A549 (cell line): ENCODE measurements around the gene KYNU. TPM values are rescaled to one million over a fixed set of nuclear protein-coding genes. Genes with fewer than 3 reads are reported as not detected.

Experiments used
- ATAC-seq, 2 experiments: fragments of 200-7000 bp in 1 of 2; fragments of >200 bp in 1 of 2; cut with Nextera tagmentation in 1 of 2; cut with Tn5 transposase in 1 of 2; 3 replicates each; pipeline versions ENCODE4 v1.8.0 to v1.9.1; 2018 to 2020; ENCODE audit warnings: mild to moderate bottlenecking in 1 of 2, moderate library complexity in 1 of 2
- CTCF ChIA-PET: fragments of 300-600 bp; sonication (Branson Sonifier 250); formaldehyde crosslinking; extraction: SDS; loops from one replicate; lab custom pipeline; 2021; ENCODE audit warnings: antibody characterized with exemption, inconsistent platforms; lab: Yijun Ruan, JAX
- POLR2A ChIA-PET: fragments of 350-600 bp; formaldehyde crosslinking; extraction: SDS; loops from one replicate; lab custom pipeline; 2021; ENCODE audit warnings: antibody characterized with exemption, inconsistent platforms; lab: Yijun Ruan, JAX
- DNase-seq, 2 experiments: peaks; one replicate each; pipeline versions ENCODE4 v3.0.0 to v3.0.0-alpha.2; 2011 to 2016; ENCODE audit warnings: low read depth in 1 of 2, low spot score in 1 of 2
- FAIRE-seq: peaks from 2 replicates; lab custom pipeline; 2011; peaks lifted over from hg19 to GRCh38; lab: Jason Lieb, UNC
- H3K27ac ChIP-seq, 2 experiments: fragments of >200 bp; sonication (Bioruptor Twin); formaldehyde crosslinking; 3 replicates each; pipeline ENCODE4 v1.5.1; 2016 to 2017
- H3K4me1 ChIP-seq: fragments of >200 bp; sonication (Bioruptor Twin); formaldehyde crosslinking; 3 replicates; pipeline ENCODE4 v1.6.1; 2016
- H3K4me2 ChIP-seq: fragments of >200 bp; sonication (Bioruptor Twin); formaldehyde crosslinking; 3 replicates; pipeline ENCODE4 v1.6.1; 2016
- H3K4me3 ChIP-seq: fragments of >200 bp; sonication (Bioruptor Twin); formaldehyde crosslinking; 3 replicates; pipeline ENCODE4 v1.5.1; 2016
- H3K9me3 ChIP-seq: fragments of >200 bp; sonication (Bioruptor Twin); formaldehyde crosslinking; 3 replicates; pipeline ENCODE4 v1.6.1; 2016
- BHLHE40 ChIP-seq: IDR thresholded peaks from 2 replicates; pipeline ENCODE4 v1.6.1; 2012; ENCODE audit warnings: low read depth, low read length, inconsistent platforms
- CEBPB ChIP-seq, 2 experiments: fragments of >200 bp in 1 of 2; sonication (Bioruptor Twin) in 1 of 2; formaldehyde crosslinking in 1 of 2; IDR thresholded peaks; 2 replicates each; pipeline ENCODE4 v1.6.1; 2012 to 2016
- CHD2 ChIP-seq: fragments of 150-350 bp; IDR thresholded peaks from 2 replicates; pipeline ENCODE4 v1.6.1; 2014; ENCODE audit warnings: low read length; ENCODE audit not compliant: partially characterized antibody
- EHF ChIP-seq: fragments of 250-450 bp; sonication (Bioruptor Pico); IDR thresholded peaks from 2 replicates; pipeline ENCODE4 v1.5.0; 2020; ENCODE audit warnings: mild to moderate bottlenecking
- EP300 ChIP-seq, 2 experiments: fragments of >200 bp; sonication (Bioruptor Twin); formaldehyde crosslinking; IDR thresholded peaks; 2 replicates in 1 of 2; 3 replicates in 1 of 2; pipeline ENCODE4 v1.6.1; 2016 to 2017
- ESRRA ChIP-seq: fragments of 150-350 bp; IDR thresholded peaks from 2 replicates; pipeline ENCODE4 v1.6.1; 2014; ENCODE audit warnings: mild to moderate bottlenecking, low read length, borderline replicate concordance
- FOSB ChIP-seq: fragments of 250-450 bp; sonication (Bioruptor Pico); IDR thresholded peaks from 2 replicates; pipeline ENCODE4 v1.5.0; 2020; ENCODE audit warnings: mild to moderate bottlenecking, moderate library complexity
- FOXS1 ChIP-seq: fragments of 250-450 bp; sonication (Bioruptor Pico); IDR thresholded peaks from 2 replicates; pipeline ENCODE4 v1.5.0; 2020; ENCODE audit warnings: mild to moderate bottlenecking, moderate library complexity
- GATA3 ChIP-seq: IDR thresholded peaks from 2 replicates; pipeline ENCODE4 v1.6.1; 2012; ENCODE audit warnings: borderline replicate concordance
- KDM5A ChIP-seq: fragments of 200-600 bp; sonication (generic); IDR thresholded peaks from 2 replicates; pipeline ENCODE4 v1.6.1; 2016; ENCODE audit warnings: antibody characterized with exemption, mild to moderate bottlenecking
- NR3C1 ChIP-seq: fragments of >200 bp; sonication (Bioruptor Twin); formaldehyde crosslinking; IDR thresholded peaks from 3 replicates; pipeline ENCODE4 v1.6.1; 2017
- POLR2AphosphoS2 ChIP-seq: conservative IDR thresholded peaks from 2 replicates; pipeline ENCODE4 v1.6.1; 2012; ENCODE audit warnings: low read length, improper control_type of control experiment, inconsistent platforms
- RNF2 ChIP-seq: fragments of 200-600 bp; sonication (generic); IDR thresholded peaks from 2 replicates; pipeline ENCODE4 v1.6.1; 2016; ENCODE audit warnings: low read depth, mild to moderate bottlenecking, antibody characterized with exemption, moderate library complexity, borderline replicate concordance
- ZFP36 ChIP-seq: fragments of 450-650 bp; IDR thresholded peaks from 2 replicates; pipeline ENCODE4 v1.6.1; 2014; ENCODE audit warnings: borderline replicate concordance; ENCODE audit not compliant: partially characterized antibody
- ZNF302 ChIP-seq: fragments of 250-450 bp; sonication (Bioruptor Pico); IDR thresholded peaks from 2 replicates; pipeline ENCODE4 v1.9.0; 2021; ENCODE audit warnings: inconsistent platforms, mild to moderate bottlenecking, moderate library complexity
- ZSCAN20 ChIP-seq: fragments of 250-450 bp; sonication (Bioruptor Pico); IDR thresholded peaks from 2 replicates; pipeline ENCODE4 v1.8.0; 2022; ENCODE audit warnings: mild to moderate bottlenecking, moderate library complexity
- WGBS: methylation state at CpG from one replicate; pipeline ENCODE4 v1.1.6; 2017; ENCODE audit errors: missing lambda C conversion rate; 5-methylcytosine and 5-hydroxymethylcytosine counted together
- polyA plus RNA-seq, 4 experiments: library from polyadenylated mRNA; depleted of rRNA in 3 of 4; stranded (reverse); fragments of >200 nt; fragmentation: RNase III in 1 of 4; extraction: RNeasy Plus Mini Kit Qiagen cat#74134 plus additional on column Dnase treatment in 1 of 4; gene quantifications; 2 replicates in 3 of 4; 3 replicates in 1 of 4; pipeline ENCODE4 v1.2.3, GENCODE V29; 2011 to 2017
- TF ChIP-seq, protein P1 (sequence below): fragments of 450-650 bp; IDR thresholded peaks from 2 replicates; pipeline ENCODE4 v1.6.1; 2014; ENCODE audit warnings: antibody characterized with exemption
- TF ChIP-seq, protein P2 (sequence below): fragments of 150-350 bp; IDR thresholded peaks from 2 replicates; pipeline ENCODE4 v1.6.1; 2014; ENCODE audit warnings: low read depth, mild to moderate bottlenecking, low read length
- TF ChIP-seq, protein P3 (sequence below): fragments of 250-450 bp; sonication (Bioruptor Pico); IDR thresholded peaks from 2 replicates; pipeline ENCODE4 v1.5.0; 2021; ENCODE audit warnings: mild to moderate bottlenecking, moderate library complexity, borderline replicate concordance
- TF ChIP-seq, protein P4 (sequence below): fragments of >200 bp; sonication (Bioruptor Twin); formaldehyde crosslinking; IDR thresholded peaks from 3 replicates; pipeline ENCODE4 v1.5.1; 2016
- TF ChIP-seq, protein P5 (sequence below): IDR thresholded peaks from 2 replicates; pipeline ENCODE4 v1.6.1; 2012
- TF ChIP-seq, protein P6 (sequence below): fragments of >200 bp; sonication (Bioruptor Twin); formaldehyde crosslinking; IDR thresholded peaks from 3 replicates; pipeline ENCODE4 v1.6.1; 2016

Gene KYNU
- polyA plus RNA-seq, 2 of the 4 experiments (the other 2 are of a cell fraction), result 302 to 324 TPM

DNA sequence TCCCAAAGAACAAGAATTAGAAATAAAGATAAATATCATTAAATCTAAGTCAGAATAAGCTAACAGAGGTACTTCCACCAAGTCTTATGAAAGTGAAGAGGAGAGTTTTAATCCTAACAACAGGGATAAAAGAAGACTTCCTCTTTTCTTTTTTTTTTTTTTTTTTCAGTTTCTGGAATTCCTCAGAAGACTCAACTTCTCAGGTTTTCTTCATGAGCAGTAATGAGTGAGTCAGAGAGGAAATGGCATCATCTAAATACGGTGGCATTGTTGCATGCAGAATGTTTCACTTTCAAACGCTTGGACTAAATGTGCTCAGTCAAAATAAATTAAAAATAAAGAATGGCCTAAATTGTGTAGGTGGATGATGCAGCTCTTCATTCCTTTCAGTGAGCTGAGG, 206.2 kb downstream of the KYNU start:
- FAIRE-seq, result no peak
- TF ChIP-seq, protein P1, sequence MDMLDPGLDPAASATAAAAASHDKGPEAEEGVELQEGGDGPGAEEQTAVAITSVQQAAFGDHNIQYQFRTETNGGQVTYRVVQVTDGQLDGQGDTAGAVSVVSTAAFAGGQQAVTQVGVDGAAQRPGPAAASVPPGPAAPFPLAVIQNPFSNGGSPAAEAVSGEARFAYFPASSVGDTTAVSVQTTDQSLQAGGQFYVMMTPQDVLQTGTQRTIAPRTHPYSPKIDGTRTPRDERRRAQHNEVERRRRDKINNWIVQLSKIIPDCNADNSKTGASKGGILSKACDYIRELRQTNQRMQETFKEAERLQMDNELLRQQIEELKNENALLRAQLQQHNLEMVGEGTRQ, result no peak
- TF ChIP-seq FOXS1 (CRISPR knock-in tag) (no peak), KDM5A (no peak)
- TF ChIP-seq, all 56 proteins: peak for 0
- DNase-seq, result no peak
- H3K27ac ChIP-seq, result no peak overlapping the region
- H3K4me2 ChIP-seq, result no peak overlapping the region
- H3K9me3 ChIP-seq, result no peaks in the 10 kb centered on the region
- 9% methylated on average over 2 of the region's 2 CpGs for WGBS
- CTCF ChIA-PET, result interaction anchor here (1.0 kb wide), 1 partner anchor 27 kb away, joined by 3 read pairs; no protein-coding TSS in a partner anchor
- POLR2A ChIA-PET, result no interaction called here
- ATAC-seq, result no peak
- no peak overlapping the region for H3K4me3 ChIP-seq
- H3K4me1 ChIP-seq, result no peaks in the 10 kb centered on the region

DNA sequence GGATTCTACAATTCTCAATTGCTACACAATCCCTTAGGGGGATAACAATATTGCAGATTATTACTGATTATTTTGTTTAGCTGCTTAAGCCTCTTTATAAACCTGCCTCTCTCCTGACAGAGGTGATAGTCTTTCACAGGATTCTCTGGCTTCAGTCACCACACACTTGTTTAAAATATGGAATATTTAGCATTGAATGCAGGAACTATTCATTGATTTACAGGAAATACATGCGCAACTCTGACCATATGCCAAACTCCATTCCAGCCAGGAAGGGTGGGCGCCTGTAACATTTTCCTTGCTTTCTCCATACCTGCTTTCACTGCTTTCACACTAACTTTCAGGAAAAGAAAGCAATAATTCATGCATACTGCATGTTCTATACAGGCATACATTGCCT, 207.0 kb downstream of the KYNU start:
- H3K27ac ChIP-seq, result no peak overlapping the region
- DNase-seq, result no peak
- TF ChIP-seq, protein P2, sequence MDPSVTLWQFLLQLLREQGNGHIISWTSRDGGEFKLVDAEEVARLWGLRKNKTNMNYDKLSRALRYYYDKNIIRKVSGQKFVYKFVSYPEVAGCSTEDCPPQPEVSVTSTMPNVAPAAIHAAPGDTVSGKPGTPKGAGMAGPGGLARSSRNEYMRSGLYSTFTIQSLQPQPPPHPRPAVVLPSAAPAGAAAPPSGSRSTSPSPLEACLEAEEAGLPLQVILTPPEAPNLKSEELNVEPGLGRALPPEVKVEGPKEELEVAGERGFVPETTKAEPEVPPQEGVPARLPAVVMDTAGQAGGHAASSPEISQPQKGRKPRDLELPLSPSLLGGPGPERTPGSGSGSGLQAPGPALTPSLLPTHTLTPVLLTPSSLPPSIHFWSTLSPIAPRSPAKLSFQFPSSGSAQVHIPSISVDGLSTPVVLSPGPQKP, result no peak
- no peak for TF ChIP-seq ESRRA
- TF ChIP-seq BHLHE40, result no peak
- no peak for TF ChIP-seq GATA3
- no peak for TF ChIP-seq RNF2
- TF ChIP-seq ZNF302 (CRISPR knock-in tag), result no peak
- no peak for TF ChIP-seq EP300 (IDR thresholded peaks at IDR 0.05)
- TF ChIP-seq FOXS1 (CRISPR knock-in tag), result no peak
- no peak for TF ChIP-seq POLR2AphosphoS2
- TF ChIP-seq, protein P3, sequence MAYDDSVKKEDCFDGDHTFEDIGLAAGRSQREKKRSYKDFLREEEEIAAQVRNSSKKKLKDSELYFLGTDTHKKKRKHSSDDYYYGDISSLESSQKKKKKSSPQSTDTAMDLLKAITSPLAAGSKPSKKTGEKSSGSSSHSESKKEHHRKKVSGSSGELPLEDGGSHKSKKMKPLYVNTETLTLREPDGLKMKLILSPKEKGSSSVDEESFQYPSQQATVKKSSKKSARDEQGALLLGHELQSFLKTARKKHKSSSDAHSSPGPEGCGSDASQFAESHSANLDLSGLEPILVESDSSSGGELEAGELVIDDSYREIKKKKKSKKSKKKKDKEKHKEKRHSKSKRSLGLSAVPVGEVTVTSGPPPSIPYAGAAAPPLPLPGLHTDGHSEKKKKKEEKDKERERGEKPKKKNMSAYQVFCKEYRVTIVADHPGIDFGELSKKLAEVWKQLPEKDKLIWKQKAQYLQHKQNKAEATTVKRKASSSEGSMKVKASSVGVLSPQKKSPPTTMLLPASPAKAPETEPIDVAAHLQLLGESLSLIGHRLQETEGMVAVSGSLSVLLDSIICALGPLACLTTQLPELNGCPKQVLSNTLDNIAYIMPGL (CRISPR knock-in tag), result no peak
- FAIRE-seq, result no peak
- whole genome bisulfite sequencing, result 61% methylated on average over 2 of the region's 2 CpGs
- POLR2A ChIA-PET, result no interaction called here
- CTCF ChIA-PET, result interaction anchor here (1.0 to 1.2 kb wide), 3 partner anchors 26 to 27 kb away, joined by 3 read pairs; no protein-coding TSS in a partner anchor
- no peaks in the 10 kb centered on the region for H3K4me1 ChIP-seq
- no peak for ATAC-seq
- no peak overlapping the region for H3K4me3 ChIP-seq
- no peaks in the 10 kb centered on the region for H3K9me3 ChIP-seq
- no peak overlapping the region for H3K4me2 ChIP-seq

DNA sequence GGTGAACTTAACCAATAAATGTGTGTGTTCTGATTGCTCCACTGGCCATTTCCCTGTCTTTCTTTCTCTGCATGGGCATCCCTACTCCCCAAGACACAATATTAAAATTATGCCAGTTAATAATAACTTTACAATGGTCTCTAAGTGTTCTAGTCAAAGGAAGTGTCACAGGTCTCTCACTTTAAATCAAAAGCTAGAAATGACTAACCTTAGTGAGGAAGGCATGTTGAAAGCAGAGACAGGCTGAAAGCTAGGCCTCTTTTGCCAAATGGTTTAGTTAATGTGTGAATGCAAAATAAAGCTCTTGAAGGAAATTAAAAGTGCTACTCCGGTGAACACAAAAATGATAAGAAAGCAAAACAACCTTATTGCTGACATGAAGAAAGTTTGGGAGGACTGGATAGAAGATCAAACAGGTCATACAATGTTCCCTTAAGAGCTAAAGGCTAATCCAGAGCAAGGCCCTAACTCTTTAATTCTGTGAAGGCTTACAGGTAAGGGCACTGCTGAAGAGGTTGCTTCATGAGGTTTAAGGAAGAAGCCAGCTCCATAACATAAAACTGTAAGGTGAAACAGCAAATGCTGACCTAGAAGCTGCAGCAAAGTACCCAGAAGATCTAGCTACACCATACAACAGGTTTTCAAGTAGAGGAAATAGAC, 207.8 kb downstream of the KYNU start:
- ChIA-PET CTCF (interaction anchor here (1.1 to 1.2 kb wide), 2 partner anchors 26 to 27 kb away, joined by 3 read pairs; no protein-coding TSS in a partner anchor), POLR2A (no interaction called here)
- Histone ChIP-seq H3K4me3 (no peak overlapping the region), H3K27ac (no peak overlapping the region), H3K9me3 (no peaks in the 10 kb centered on the region), H3K4me2 (no peak overlapping the region), H3K4me1 (no peaks in the 10 kb centered on the region)
- FAIRE-seq (no peak), ATAC-seq (no peak), DNase-seq (no peak)
- 87% methylated on average over 1 of the region's 1 CpG for WGBS
- TF ChIP-seq NR3C1 (no peak), CHD2 (no peak), ZSCAN20 (CRISPR knock-in tag) (no peak), CEBPB (IDR thresholded peaks at IDR 0.05) (no peak), EHF (CRISPR knock-in tag) (no peak), ZFP36 (no peak), FOSB (CRISPR knock-in tag) (no peak)
- TF ChIP-seq, protein P4, sequence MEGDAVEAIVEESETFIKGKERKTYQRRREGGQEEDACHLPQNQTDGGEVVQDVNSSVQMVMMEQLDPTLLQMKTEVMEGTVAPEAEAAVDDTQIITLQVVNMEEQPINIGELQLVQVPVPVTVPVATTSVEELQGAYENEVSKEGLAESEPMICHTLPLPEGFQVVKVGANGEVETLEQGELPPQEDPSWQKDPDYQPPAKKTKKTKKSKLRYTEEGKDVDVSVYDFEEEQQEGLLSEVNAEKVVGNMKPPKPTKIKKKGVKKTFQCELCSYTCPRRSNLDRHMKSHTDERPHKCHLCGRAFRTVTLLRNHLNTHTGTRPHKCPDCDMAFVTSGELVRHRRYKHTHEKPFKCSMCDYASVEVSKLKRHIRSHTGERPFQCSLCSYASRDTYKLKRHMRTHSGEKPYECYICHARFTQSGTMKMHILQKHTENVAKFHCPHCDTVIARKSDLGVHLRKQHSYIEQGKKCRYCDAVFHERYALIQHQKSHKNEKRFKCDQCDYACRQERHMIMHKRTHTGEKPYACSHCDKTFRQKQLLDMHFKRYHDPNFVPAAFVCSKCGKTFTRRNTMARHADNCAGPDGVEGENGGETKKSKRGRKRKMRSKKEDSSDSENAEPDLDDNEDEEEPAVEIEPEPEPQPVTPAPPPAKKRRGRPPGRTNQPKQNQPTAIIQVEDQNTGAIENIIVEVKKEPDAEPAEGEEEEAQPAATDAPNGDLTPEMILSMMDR, result no peak
- TF ChIP-seq, protein P1, result no peak
- TF ChIP-seq, protein P5, sequence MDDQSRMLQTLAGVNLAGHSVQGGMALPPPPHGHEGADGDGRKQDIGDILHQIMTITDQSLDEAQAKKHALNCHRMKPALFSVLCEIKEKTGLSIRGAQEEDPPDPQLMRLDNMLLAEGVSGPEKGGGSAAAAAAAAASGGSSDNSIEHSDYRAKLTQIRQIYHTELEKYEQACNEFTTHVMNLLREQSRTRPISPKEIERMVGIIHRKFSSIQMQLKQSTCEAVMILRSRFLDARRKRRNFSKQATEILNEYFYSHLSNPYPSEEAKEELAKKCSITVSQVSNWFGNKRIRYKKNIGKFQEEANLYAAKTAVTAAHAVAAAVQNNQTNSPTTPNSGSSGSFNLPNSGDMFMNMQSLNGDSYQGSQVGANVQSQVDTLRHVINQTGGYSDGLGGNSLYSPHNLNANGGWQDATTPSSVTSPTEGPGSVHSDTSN, result no peak
- TF ChIP-seq, protein P6, sequence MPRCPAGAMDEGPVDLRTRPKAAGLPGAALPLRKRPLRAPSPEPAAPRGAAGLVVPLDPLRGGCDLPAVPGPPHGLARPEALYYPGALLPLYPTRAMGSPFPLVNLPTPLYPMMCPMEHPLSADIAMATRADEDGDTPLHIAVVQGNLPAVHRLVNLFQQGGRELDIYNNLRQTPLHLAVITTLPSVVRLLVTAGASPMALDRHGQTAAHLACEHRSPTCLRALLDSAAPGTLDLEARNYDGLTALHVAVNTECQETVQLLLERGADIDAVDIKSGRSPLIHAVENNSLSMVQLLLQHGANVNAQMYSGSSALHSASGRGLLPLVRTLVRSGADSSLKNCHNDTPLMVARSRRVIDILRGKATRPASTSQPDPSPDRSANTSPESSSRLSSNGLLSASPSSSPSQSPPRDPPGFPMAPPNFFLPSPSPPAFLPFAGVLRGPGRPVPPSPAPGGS, result no peak
